HG03457 (cell line): Measurements from ENCODE around the gene HDAC6.

Experiments
- ATAC-seq: cut with Tn5 transposase; IDR thresholded peaks from one replicate; pipeline ENCODE4 v1.9.1; 2021; ENCODE audit warnings: moderate number of reproducible peaks; ENCODE audit not compliant: unreplicated experiment

The HDAC6 gene

GRCh38 chrX:48801280-48802088 is at the start of gene HDAC6:
HDAC6 (plus strand) TSS chrX:48802067; CDS start chrX:48802693, 626 bp downstream.
- ATAC-seq, result peak; percentile 80

- no peak for ATAC-seq
These were observed 49.4 kb upstream of the HDAC6 start for GRCh38 chrX:48752498-48752897.

GRCh38 chrX:48753708-48754228 is 48.1 kb upstream of the HDAC6 start:
- ATAC-seq, result no peak

GRCh38 chrX:48754238-48754637 is 47.6 kb upstream of the HDAC6 start:
- no peak for ATAC-seq

- no peak for ATAC-seq
These were observed 40.0 kb upstream of the HDAC6 start, which contains the start of gene GLOD5 for GRCh38 chrX:48761674-48762471. GLOD5 (plus strand) TSS chrX:48761747; CDS start chrX:48761791, 44 bp downstream.

- ATAC-seq, result no peak
These were observed 32.6 kb upstream of the HDAC6 start for GRCh38 chrX:48769230-48769629.

- no peak for ATAC-seq
These were observed 31.6 kb upstream of the HDAC6 start for GRCh38 chrX:48770296-48770695.

- ATAC-seq, result no peak
These were observed 29.3 kb upstream of the HDAC6 start for GRCh38 chrX:48772602-48773001.

- no peak for ATAC-seq
These were observed 24.9 kb upstream of the HDAC6 start for GRCh38 chrX:48776818-48777439.

- ATAC-seq, result no peak
These were observed 22.5 kb upstream of the HDAC6 start for GRCh38 chrX:48779399-48779798.

GRCh38 chrX:48781705-48782104 is 20.2 kb upstream of the HDAC6 start:
- no peak for ATAC-seq

- ATAC-seq, result no peak
These were observed 19.7 kb upstream of the HDAC6 start for GRCh38 chrX:48782216-48782615.

- no peak for ATAC-seq
These were observed 19.1 kb upstream of the HDAC6 start for GRCh38 chrX:48782795-48783194.

- no peak for ATAC-seq
These were observed 17.1 kb upstream of the HDAC6 start for GRCh38 chrX:48784726-48785125.

- ATAC-seq, result no peak
These were observed 16.7 kb upstream of the HDAC6 start for GRCh38 chrX:48785186-48785539.

GRCh38 chrX:48785540-48786214 is 16.2 kb upstream of the HDAC6 start:
- no peak for ATAC-seq

- ATAC-seq, result no peak
These were observed 15.5 kb upstream of the HDAC6 start, which contains the start of gene GATA1 for GRCh38 chrX:48786341-48786800. GATA1 (plus strand) TSS chrX:48786590; CDS start chrX:48791110, 4,520 bp downstream.

- no peak for ATAC-seq
These were observed 14.9 kb upstream of the HDAC6 start for GRCh38 chrX:48786825-48787504.

- ATAC-seq, result no peak
These were observed 14.1 kb upstream of the HDAC6 start for GRCh38 chrX:48787505-48788443.
